K562 (cell line): ENCODE measurements around the gene C7orf57. TPM values are rescaled to one million over a fixed set of nuclear protein-coding genes. Genes with fewer than 3 reads are reported as not detected.

Source experiments
- ATAC-seq: fragments of 200-7000 bp; cut with Tn5 transposase; 3 replicates; pipeline ENCODE4 v1.9.1; 2020; ENCODE audit warnings: moderate library complexity
- BruUV-seq: library from RNA; stranded (reverse); fragments of 400-500 nt; replicated peaks from 2 replicates; lab custom pipeline; 2021; lab: Mats Ljungman, UMichigan
- CTCF ChIA-PET: fragments of 300-600 bp; formaldehyde crosslinking; extraction: SDS; loops from one replicate; lab custom pipeline; 2021; ENCODE audit warnings: low intra/inter-chr PET ratio; lab: Yijun Ruan, JAX
- POLR2A ChIA-PET: fragments of 300-600, 350-650 bp; sonication (Branson Sonifier 250); formaldehyde crosslinking; extraction: SDS; loops from one replicate; lab custom pipeline; 2021; ENCODE audit warnings: antibody characterized with exemption, inconsistent platforms; lab: Yijun Ruan, JAX
- DNase-seq, 4 experiments: peaks; one replicate each; pipeline versions ENCODE4 v3.0.0 to v3.0.0-alpha.2; 2011 to 2018; ENCODE audit warnings: low spot score in 3 of 4, mixed read lengths in 3 of 4; ENCODE audit errors: extremely low read depth in 1 of 4
- FAIRE-seq: peaks from 2 replicates; lab custom pipeline; 2011; peaks lifted over from hg19 to GRCh38; lab: Jason Lieb, UNC
- H2AFZ ChIP-seq: 2 replicates; pipeline ENCODE4 v1.6.0; 2011; ENCODE audit warnings: low read depth, low read length, control low read depth, inconsistent platforms
- H3K27ac ChIP-seq: fragments of 200-600 bp; 3 replicates; pipeline ENCODE4 v1.8.0; 2011; ENCODE audit warnings: low read depth, mild to moderate bottlenecking, control low read depth, inconsistent platforms, low read length, moderate library complexity, mixed read lengths; ENCODE audit errors: extremely low read depth
- H3K27me3 ChIP-seq, 2 experiments: fragments of 300-600 bp in 1 of 2; 2 replicates in 1 of 2; 3 replicates in 1 of 2; pipeline versions ENCODE4 v1.6.0 to v1.8.0; 2011; ENCODE audit warnings: inconsistent platforms in 2 of 2, low read length in 2 of 2, mild to moderate bottlenecking in 1 of 2, mixed read lengths in 1 of 2, moderate library complexity in 1 of 2; ENCODE audit not compliant: control insufficient read depth in 2 of 2, insufficient read depth in 2 of 2
- H3K36me3 ChIP-seq: fragments of 300-600 bp; 3 replicates; pipeline ENCODE4 v1.8.0; 2011; ENCODE audit warnings: mild to moderate bottlenecking, low read length, inconsistent platforms; ENCODE audit not compliant: control insufficient read depth, insufficient read depth
- H3K4me1 ChIP-seq, 2 experiments: fragments of 200-600 bp in 1 of 2; replicated peaks in 1 of 2; 2 replicates in 1 of 2; 3 replicates in 1 of 2; pipeline versions ENCODE4 v1.5.1 to v1.8.0; 2011; ENCODE audit warnings: inconsistent platforms in 2 of 2, low read length in 2 of 2, mild to moderate bottlenecking in 1 of 2, mixed read lengths in 1 of 2, moderate library complexity in 1 of 2; ENCODE audit not compliant: control insufficient read depth in 2 of 2, insufficient read depth in 2 of 2
- H3K4me2 ChIP-seq: 2 replicates; pipeline ENCODE4 v1.6.1; 2011; ENCODE audit warnings: low read length, control low read depth, inconsistent platforms, mixed read lengths; ENCODE audit not compliant: insufficient read depth
- H3K4me3 ChIP-seq: fragments of 200-600 bp; sonication (generic), shearing (Covaris generic); 2 replicates; pipeline ENCODE4 v1.5.1; 2016; ENCODE audit warnings: control low read depth, inconsistent platforms
- H3K79me2 ChIP-seq: fragments of 200-600 bp; 3 replicates; pipeline ENCODE4 v1.8.0; 2011; ENCODE audit warnings: low read length, inconsistent platforms; ENCODE audit not compliant: control insufficient read depth, insufficient read depth
- H3K9ac ChIP-seq, 2 experiments: 2 replicates each; pipeline versions ENCODE4 v1.6.0 to v1.6.1; 2011; ENCODE audit warnings: low read depth in 2 of 2, low read length in 2 of 2, control low read depth in 1 of 2, inconsistent platforms in 1 of 2, mild to moderate bottlenecking in 1 of 2, mixed read lengths in 1 of 2; ENCODE audit not compliant: insufficient read depth in 1 of 2
- H3K9me1 ChIP-seq: one replicate; pipeline ENCODE4 v1.6.0; 2011; ENCODE audit warnings: inconsistent platforms, mild to moderate bottlenecking, low read length, moderate library complexity; ENCODE audit not compliant: control insufficient read depth, insufficient read depth
- H3K9me3 ChIP-seq: replicated peaks from 2 replicates; pipeline ENCODE4 v1.5.1; 2011; ENCODE audit warnings: low read depth, low read length, inconsistent platforms; ENCODE audit not compliant: control insufficient read depth, insufficient read depth
- H4K20me1 ChIP-seq: replicated peaks from 2 replicates; pipeline ENCODE4 v1.6.1; 2011; ENCODE audit warnings: low read length, inconsistent platforms, mixed read lengths; ENCODE audit not compliant: control insufficient read depth, insufficient read depth
- KLF16 ChIP-seq: IDR thresholded peaks from 2 replicates; pipeline ENCODE4 v1.6.1; 2016; ENCODE audit warnings: antibody characterized with exemption
- ZBTB1 ChIP-seq: sonication (generic); formaldehyde crosslinking; IDR thresholded peaks from 2 replicates; pipeline ENCODE4 v1.8.1; 2023; ENCODE audit warnings: missing genetic modification reagents, low read depth, mild to moderate bottlenecking, borderline replicate concordance
- WGBS: fragments of 100-300 bp; shearing (Covaris generic); methylation state at CpG from one replicate; pipeline ENCODE4 v1.1.6; 2016; ENCODE audit warnings: low coverage, mixed read lengths; ENCODE audit not compliant: insufficient coverage; ENCODE audit errors: missing lambda C conversion rate; 5-methylcytosine and 5-hydroxymethylcytosine counted together
- in situ Hi-C: fragments of 300-500 bp; cut with MboI; formaldehyde crosslinking; loops from 4 replicates; pipeline ENCODE4 v1.15.0; 2018; ENCODE audit warnings: inconsistent platforms, mixed read lengths
- intact Hi-C: fragments of 100-400 bp; cut with micrococcal nuclease; formaldehyde crosslinking; loops from 2 replicates; pipeline ENCODE4 v1.14.2; 2022
- polyA plus RNA-seq, 8 experiments: library from polyadenylated mRNA; depleted of rRNA in 4 of 8; stranded (reverse) in 5 of 8; unstranded in 3 of 8; fragments of >200 nt; fragmentation: Nextera tagmentation in 2 of 8; fragmentation: Illumina TruSeq in 1 of 8; extraction: Ambion mirVana in 2 of 8; extraction: Trizol in 1 of 8; gene quantifications; 2 replicates each; pipeline versions ENCODE4 v1.2.1 to v1.2.3, GENCODE V29; 2011 to 2014; ENCODE audit warnings: inconsistent platforms in 1 of 8, missing spikeins in 1 of 8
- total RNA-seq, 7 experiments: library from RNA; depleted of rRNA in 6 of 7; stranded (reverse); fragments of >200 nt in 6 of 7; fragmentation: Illumina TruSeq in 2 of 7; extraction: Trizol in 2 of 7; gene quantifications; 2 replicates each; pipeline versions ENCODE4 v1.2.1 to v1.2.3, GENCODE V29; 2011 to 2021; ENCODE audit warnings: low replicate concordance in 1 of 7
- TF ChIP-seq, protein P1 (sequence below): fragments of 450-650 bp; IDR thresholded peaks from 2 replicates; pipeline ENCODE4 v1.6.1; 2016; ENCODE audit warnings: low read depth, mild to moderate bottlenecking, moderate library complexity

C7orf57 gene
- total and polyA plus RNA-seq, 9 of the 15 experiments (the other 6 are each of a cell fraction or from before 2014, with no cell fraction given), result not detected

DNA sequence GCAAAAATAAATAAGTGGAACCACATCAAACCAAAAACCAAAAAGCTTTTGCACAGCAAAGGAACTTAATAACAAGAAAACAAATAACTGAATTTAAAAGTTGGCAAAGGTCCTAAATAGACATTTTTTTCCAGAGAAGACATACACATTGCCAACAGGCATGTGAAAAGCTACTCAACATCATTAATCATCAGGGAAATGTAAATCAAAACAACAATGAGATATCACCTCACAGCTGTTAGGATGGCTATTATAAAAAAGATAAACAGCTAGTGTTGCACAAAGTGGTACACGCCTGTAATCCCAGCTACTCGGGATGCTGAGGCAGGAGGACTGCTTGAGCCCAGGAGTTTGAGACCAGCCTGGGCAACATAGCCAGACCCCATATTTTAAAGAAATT is 4.2 kb upstream of the C7orf57 start:
- TF ChIP-seq KLF16 (no peak), ZBTB1 (CRISPR knock-in tag) (no peak)
- Histone ChIP-seq H3K79me2 (no peaks in the 10 kb centered on the region), H3K9me3 (no peaks in the 10 kb centered on the region), H4K20me1 (no peaks in the 10 kb centered on the region), H3K4me2 (no peak overlapping the region), H3K4me1 (peaks cover 0 to 9% of the 10 kb centered on the region in 2 experiments; a peak in 3 of 5 replicates), H3K9ac (no peak overlapping the region), H3K27me3 (peaks cover 0 to 9% of the 10 kb centered on the region in 2 experiments; a peak in 2 of 5 replicates), H3K9me1 (no peaks in the 10 kb centered on the region), H3K36me3 (no peaks in the 10 kb centered on the region), H3K27ac (no peak overlapping the region), H2AFZ (no peak overlapping the region), H3K4me3 (no peak overlapping the region)
- CTCF ChIA-PET, result no interaction called here
- FAIRE-seq (no peak), DNase-seq (no peak), ATAC-seq (no peak)
- intact Hi-C loops, result no loop called here
- BruUV-seq, result no TSS peak
- POLR2A ChIA-PET, result interaction anchor here (0.5 kb wide), 1 partner anchor 44 kb away, joined by 3 read pairs; no protein-coding TSS in a partner anchor
- in situ Hi-C loops, result no loop called here
- WGBS, result 0% methylated on average over 2 of the region's 2 CpGs

DNA sequence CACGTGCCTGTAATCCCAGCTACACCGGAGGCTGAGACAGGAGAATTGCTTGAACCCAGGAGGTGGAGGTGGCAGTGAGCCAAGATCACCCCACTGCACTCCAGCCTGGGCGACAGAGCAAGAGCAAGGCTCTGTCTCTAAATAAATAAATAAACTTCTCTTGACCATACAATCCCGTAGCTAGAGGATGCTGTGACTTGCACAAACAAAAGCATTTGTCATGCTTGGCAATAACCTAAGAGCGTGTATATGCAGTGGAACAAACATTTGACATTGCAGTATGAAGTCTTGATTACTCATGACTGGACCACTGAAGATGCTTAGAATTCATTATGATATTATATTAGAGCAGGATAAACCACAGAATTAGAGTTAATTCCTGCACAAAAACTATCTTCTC is 1.4 kb upstream of the C7orf57 start:
- H3K36me3 ChIP-seq, result no peaks in the 10 kb centered on the region
- intact Hi-C loops (no loop called here), in situ Hi-C loops (no loop called here)
- no peak overlapping the region for H3K4me3 ChIP-seq
- H3K4me2 ChIP-seq, result no peak overlapping the region
- no peak overlapping the region for H3K9ac ChIP-seq
- H3K27me3 ChIP-seq, result peaks cover 0 to 12% of the 10 kb centered on the region in 2 experiments; a peak in 3 of 5 replicates
- no TSS peak for BruUV-seq
- H3K9me1 ChIP-seq, result no peaks in the 10 kb centered on the region
- peaks cover 0 to 10% of the 10 kb centered on the region in 2 experiments; a peak in 3 of 5 replicates for H3K4me1 ChIP-seq
- POLR2A ChIA-PET, result no interaction called here
- DNase-seq (no peak), FAIRE-seq (no peak), ATAC-seq (no peak)
- no peak overlapping the region for H3K27ac ChIP-seq
- 1% methylated on average over 5 of the region's 5 CpGs for WGBS
- no peaks in the 10 kb centered on the region for H4K20me1 ChIP-seq
- H2AFZ ChIP-seq, result no peak overlapping the region
- H3K79me2 ChIP-seq, result no peaks in the 10 kb centered on the region
- TF ChIP-seq, protein P1, sequence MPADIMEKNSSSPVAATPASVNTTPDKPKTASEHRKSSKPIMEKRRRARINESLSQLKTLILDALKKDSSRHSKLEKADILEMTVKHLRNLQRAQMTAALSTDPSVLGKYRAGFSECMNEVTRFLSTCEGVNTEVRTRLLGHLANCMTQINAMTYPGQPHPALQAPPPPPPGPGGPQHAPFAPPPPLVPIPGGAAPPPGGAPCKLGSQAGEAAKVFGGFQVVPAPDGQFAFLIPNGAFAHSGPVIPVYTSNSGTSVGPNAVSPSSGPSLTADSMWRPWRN, result no peak
- CTCF ChIA-PET, result no interaction called here
- no peaks in the 10 kb centered on the region for H3K9me3 ChIP-seq
